HuH-7 (cell line): Measurements from ENCODE around the gene IL17RA.

Experiments
- DNase-seq: peaks from one replicate; pipeline ENCODE4 v3.0.0; 2011; ENCODE audit warnings: low spot score

IL17RA gene

GRCh38 chr22:17157714-17158113 lies 72.9 kb downstream of the IL17RA start:
- no peak for DNase-seq

- no peak for DNase-seq
These were observed 73.4 kb downstream of the IL17RA start for GRCh38 chr22:17158176-17158567.

GRCh38 chr22:17158568-17159503 lies 74.0 kb downstream of the IL17RA start, which contains the start of gene HDHD5:
Gene HDHD5 (minus strand): TSS chr22:17159277. CDS start chr22:17159251, 26 bp downstream.
- DNase-seq, result peak; percentile 96

- peak; percentile 48 for DNase-seq
These were observed 74.7 kb downstream of the IL17RA start for GRCh38 chr22:17159504-17159951.

GRCh38 chr22:17161991-17162390 lies 77.2 kb downstream of the IL17RA start:
- no peak for DNase-seq

- no peak for DNase-seq
These were observed 77.9 kb downstream of the IL17RA start for GRCh38 chr22:17162731-17163130.

- peak; percentile 57 for DNase-seq
These were observed 79.7 kb downstream of the IL17RA start for GRCh38 chr22:17164392-17165024.
